OCI-LY3 (cell line): ENCODE data around the gene MTMR1.

Experiments
- EZH2phosphoT487 ChIP-seq: fragments of 200-600 bp; shearing (Covaris generic); IDR thresholded peaks from 2 replicates; pipeline ENCODE4 v1.6.1; 2018; ENCODE audit warnings: antibody characterized with exemption, mixed run types, low read depth
- TF ChIP-seq, protein P1 (sequence below): fragments of 200-600, 300-600 bp; sonication (generic); IDR thresholded peaks from 2 replicates; pipeline ENCODE4 v1.5.1; 2014; ENCODE audit warnings: antibody characterized with exemption, low read length, low read depth

DNA sequence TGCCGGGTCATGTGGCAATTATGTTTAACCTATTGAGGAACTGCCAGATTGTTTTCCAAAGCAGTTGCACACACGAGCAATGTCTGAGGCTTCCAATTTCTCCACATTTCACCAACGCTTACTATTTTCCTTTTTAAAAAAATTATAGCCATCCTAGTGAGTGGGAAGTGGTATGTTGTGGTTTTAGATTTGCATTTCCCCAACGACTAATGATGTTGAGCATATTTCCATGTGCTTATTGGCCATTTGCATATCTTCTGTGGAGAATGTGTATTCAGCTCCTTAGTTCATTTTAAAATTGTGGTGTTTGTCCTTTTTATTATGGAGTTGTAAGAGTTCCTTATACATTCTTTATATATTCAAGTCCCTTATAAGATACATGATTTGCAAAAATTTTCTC, 60.2 kb downstream of the MTMR1 start:
- TF ChIP-seq, protein P1, sequence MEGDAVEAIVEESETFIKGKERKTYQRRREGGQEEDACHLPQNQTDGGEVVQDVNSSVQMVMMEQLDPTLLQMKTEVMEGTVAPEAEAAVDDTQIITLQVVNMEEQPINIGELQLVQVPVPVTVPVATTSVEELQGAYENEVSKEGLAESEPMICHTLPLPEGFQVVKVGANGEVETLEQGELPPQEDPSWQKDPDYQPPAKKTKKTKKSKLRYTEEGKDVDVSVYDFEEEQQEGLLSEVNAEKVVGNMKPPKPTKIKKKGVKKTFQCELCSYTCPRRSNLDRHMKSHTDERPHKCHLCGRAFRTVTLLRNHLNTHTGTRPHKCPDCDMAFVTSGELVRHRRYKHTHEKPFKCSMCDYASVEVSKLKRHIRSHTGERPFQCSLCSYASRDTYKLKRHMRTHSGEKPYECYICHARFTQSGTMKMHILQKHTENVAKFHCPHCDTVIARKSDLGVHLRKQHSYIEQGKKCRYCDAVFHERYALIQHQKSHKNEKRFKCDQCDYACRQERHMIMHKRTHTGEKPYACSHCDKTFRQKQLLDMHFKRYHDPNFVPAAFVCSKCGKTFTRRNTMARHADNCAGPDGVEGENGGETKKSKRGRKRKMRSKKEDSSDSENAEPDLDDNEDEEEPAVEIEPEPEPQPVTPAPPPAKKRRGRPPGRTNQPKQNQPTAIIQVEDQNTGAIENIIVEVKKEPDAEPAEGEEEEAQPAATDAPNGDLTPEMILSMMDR, result no peak
- no peak for TF ChIP-seq EZH2phosphoT487
